Activated T-cell treated with anti-CD3 and anti-CD28 coated beads, Interleukin-2, amount 50 U/mL, for 1 hour (primary cell): ENCODE data around the gene CDRT4.

Experiments
- DNase-seq: peaks from one replicate; pipeline ENCODE4 v3.0.0-alpha.2; 2020

Gene CDRT4

GRCh38 chr17:15422392-15422965 lies 44.9 kb downstream of the CDRT4 start:
- DNase-seq, result no peak

- DNase-seq, result no peak
Measured at GRCh38 chr17:15418781-15419180, 48.6 kb downstream of the CDRT4 start.

GRCh38 chr17:15414532-15415306 lies 52.7 kb downstream of the CDRT4 start:
- no peak for DNase-seq

- no peak for DNase-seq
Measured at GRCh38 chr17:15413101-15413771, 54.2 kb downstream of the CDRT4 start.

- no peak for DNase-seq
Measured at GRCh38 chr17:15412606-15413005, 54.8 kb downstream of the CDRT4 start.

GRCh38 chr17:15411384-15412198 lies 55.8 kb downstream of the CDRT4 start:
- no peak for DNase-seq

- no peak for DNase-seq
Measured at GRCh38 chr17:15409721-15410250, 57.6 kb downstream of the CDRT4 start.

GRCh38 chr17:15408803-15409202 lies 58.6 kb downstream of the CDRT4 start:
- DNase-seq, result no peak

GRCh38 chr17:15406081-15406480 lies 61.3 kb downstream of the CDRT4 start:
- DNase-seq, result no peak

- no peak for DNase-seq
Measured at GRCh38 chr17:15405058-15405415, 62.4 kb downstream of the CDRT4 start.

- no peak for DNase-seq
Measured at GRCh38 chr17:15404106-15405057, 63.0 kb downstream of the CDRT4 start.

GRCh38 chr17:15403276-15403939 lies 64.0 kb downstream of the CDRT4 start:
- no peak for DNase-seq

- DNase-seq, result no peak
Measured at GRCh38 chr17:15399443-15399842, 68.0 kb downstream of the CDRT4 start.

GRCh38 chr17:15398736-15399331 lies 68.6 kb downstream of the CDRT4 start:
- DNase-seq, result no peak

- DNase-seq, result no peak
Measured at GRCh38 chr17:15398291-15398690, 69.1 kb downstream of the CDRT4 start.

- DNase-seq, result no peak
Measured at GRCh38 chr17:15397620-15398019, 69.8 kb downstream of the CDRT4 start.

GRCh38 chr17:15395091-15395490 lies 72.3 kb downstream of the CDRT4 start:
- no peak for DNase-seq

GRCh38 chr17:15393414-15393813 lies 74.0 kb downstream of the CDRT4 start:
- DNase-seq, result no peak

- DNase-seq, result no peak
Measured at GRCh38 chr17:15392326-15392741, 75.1 kb downstream of the CDRT4 start.

- no peak for DNase-seq
Measured at GRCh38 chr17:15388356-15389041, 78.9 kb downstream of the CDRT4 start.
